ENCODE results near the gene MIB2.

- TF ChIP-seq POLR2AphosphoS5 (IDR thresholded peaks at IDR 0.05; ENCODE audit: low read depth, low read length) (no peak), POLR2A (IDR thresholded peaks at IDR 0.05; ENCODE audit: low read depth, low read length) (no peak)
Observed at GRCh38 chr1:1618396-1619068, 3.2 kb downstream of the MIB2 start.

Measured in GM12891 (cell line).